Urothelium cell line (cell line): ENCODE results near the gene ZFP91.
A peak's percentile ranks its signal among the peaks of the same experiment; 100 is the strongest.

ENCODE experiments used
- DNase-seq: peaks from one replicate; pipeline ENCODE4 v3.0.0; 2011; ENCODE audit warnings: low spot score, mixed read lengths
- FAIRE-seq: peaks from 2 replicates; lab custom pipeline; 2011; peaks lifted over from hg19 to GRCh38; lab: Jason Lieb, UNC

The ZFP91 gene

DNA sequence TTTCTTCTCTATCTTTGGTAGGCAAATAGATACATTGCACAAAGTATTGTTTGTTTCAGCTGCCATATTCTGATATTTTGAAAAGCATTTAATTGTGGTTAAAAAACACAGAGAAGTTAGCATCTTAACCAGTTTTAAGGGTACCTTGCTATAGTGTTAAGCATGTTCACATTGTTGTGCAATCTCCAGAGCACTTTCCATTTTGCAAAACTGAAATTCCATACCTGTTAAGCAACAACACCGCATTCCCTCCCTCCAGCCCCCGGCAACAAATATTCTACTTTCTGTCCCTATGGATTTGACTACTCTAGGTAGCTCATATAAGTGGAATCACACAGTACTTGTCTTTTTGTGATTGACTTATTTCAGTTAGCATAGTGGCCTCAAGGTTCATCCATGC, 77.5 kb downstream of the ZFP91 start:
- DNase-seq, result no peak
- FAIRE-seq, result no peak

GRCh38 chr11:58658623-58659022, 79.8 kb downstream of the ZFP91 start:
- no peak for FAIRE-seq
- DNase-seq, result no peak

DNA sequence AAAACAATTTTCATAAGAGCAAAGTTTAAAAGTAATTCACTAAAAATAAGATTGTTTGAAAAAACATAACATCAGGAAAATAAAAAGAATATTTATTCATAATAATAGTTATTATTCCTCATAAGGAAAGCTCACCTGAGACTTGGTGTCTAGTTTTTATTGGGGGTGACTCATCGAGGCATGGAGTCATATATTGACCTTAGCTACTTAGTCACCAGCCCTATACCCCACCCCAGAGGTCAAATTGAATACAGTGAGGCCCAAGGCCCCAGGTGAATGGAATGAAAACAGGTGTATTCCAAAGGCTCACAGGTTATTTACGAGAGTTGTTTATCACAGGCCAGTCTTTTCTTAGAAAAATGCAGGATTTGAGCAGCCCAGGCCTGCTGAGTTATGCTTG, 80.5 kb downstream of the ZFP91 start:
- no peak for FAIRE-seq
- peak; percentile 62 for DNase-seq

DNA sequence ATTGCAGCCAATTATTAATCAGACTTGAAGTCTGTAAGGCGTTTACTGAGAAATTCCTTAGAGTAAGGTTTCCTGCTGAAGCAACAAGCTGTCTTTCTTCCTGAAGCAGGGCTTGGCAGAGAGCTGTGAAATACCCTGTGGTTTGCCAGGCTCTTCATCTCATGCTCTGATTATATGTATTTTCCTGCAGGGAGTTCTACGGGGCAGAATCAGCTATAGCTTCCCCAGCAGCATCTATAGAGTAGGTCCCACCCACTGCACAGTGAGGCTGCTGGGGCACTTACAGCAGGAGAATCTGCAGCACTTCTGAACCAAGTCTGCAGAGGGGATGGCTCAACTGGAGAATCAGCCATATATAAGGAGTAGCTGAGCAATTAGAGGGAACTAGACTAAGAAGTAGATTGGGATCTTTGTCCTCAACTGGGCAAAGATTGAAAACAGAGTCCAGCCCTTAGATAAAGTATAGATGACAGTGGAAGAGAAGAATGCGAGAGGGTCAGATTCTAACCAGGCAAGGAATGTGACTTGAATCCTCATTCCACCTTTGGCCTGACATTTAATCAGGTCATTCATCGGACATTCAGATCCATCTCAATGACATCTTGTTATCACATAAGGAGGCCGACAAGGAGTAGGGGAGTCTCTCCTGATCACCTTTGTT, 81.2 kb downstream of the ZFP91 start:
- no peak for DNase-seq
- FAIRE-seq, result no peak
